ENCODE results near the gene ALPK3.

DNA sequence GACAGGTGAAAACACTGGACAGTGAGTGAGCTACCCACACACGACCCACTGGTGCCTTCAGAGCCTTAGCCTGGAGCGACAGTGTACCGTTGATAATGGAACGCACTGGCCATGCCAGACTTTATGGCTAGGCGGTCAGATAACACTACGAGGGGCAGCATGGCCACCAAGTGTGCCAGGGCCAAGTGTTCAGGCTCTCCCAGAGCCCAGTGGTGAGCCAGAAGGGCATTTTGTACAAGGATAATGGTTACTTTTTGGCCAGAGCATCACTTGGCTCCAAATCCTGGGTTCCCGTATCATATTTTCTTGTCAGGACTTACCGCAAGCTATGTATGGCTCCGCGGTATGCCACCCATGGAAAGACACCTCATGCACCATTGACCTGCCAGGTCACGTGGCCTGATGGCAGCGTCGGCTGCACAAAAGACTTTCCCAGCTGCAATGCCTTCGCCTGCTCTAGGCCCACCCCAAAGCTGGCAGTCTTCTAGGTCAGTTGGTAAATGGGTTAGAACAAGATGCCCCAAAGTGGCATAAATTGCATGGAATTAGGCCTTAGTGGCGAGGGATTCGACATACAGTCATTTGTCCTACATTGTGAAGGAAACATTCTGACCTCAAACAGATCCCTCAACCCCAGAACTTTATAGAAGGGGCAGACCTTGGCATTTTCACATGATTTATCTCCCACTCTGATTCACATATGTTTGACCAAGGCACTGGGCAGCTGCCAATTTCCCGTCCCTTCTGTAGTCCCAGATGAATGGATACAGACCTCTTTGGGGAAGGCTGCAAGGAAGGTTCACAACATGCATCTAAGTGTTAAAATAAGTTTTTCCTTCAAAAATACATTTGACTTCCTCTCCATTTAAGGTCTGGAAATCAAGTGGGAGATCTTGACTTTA is 55.1 kb downstream of the ALPK3 start:
- TF ChIP-seq, protein P1, sequence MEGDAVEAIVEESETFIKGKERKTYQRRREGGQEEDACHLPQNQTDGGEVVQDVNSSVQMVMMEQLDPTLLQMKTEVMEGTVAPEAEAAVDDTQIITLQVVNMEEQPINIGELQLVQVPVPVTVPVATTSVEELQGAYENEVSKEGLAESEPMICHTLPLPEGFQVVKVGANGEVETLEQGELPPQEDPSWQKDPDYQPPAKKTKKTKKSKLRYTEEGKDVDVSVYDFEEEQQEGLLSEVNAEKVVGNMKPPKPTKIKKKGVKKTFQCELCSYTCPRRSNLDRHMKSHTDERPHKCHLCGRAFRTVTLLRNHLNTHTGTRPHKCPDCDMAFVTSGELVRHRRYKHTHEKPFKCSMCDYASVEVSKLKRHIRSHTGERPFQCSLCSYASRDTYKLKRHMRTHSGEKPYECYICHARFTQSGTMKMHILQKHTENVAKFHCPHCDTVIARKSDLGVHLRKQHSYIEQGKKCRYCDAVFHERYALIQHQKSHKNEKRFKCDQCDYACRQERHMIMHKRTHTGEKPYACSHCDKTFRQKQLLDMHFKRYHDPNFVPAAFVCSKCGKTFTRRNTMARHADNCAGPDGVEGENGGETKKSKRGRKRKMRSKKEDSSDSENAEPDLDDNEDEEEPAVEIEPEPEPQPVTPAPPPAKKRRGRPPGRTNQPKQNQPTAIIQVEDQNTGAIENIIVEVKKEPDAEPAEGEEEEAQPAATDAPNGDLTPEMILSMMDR (IDR thresholded peaks at IDR 0.05): no peak
- no peak for TF ChIP-seq POLR2AphosphoS5 (IDR thresholded peaks at IDR 0.05; ENCODE audit: insufficient read depth in 1 of 2, low read depth in 1 of 2)
